ENCODE data around the gene DNAH17. TPM values are rescaled to one million over a fixed set of nuclear protein-coding genes. Genes with fewer than 3 reads are reported as not detected.
"Not testable (repeated sequence)": the region's sequence is repeated elsewhere in the genome, so short reads cannot be mapped to it uniquely, and the experiment has no call there.

The DNAH17 gene
- total RNA-seq, 1 experiment from 2014 or later: 0.11 TPM

GRCh38 chr17:78468366-78468765 is 108.8 kb downstream of the DNAH17 start:
- ChIA-PET CTCF (interaction anchor here (0.7 to 1.1 kb wide), 2 partner anchors 15 to 22 kb away, joined by 3 to 7 read pairs; no protein-coding TSS in a partner anchor), POLR2A (ENCODE audit: low non-redundant PET) (no interaction called here)
- H3K4me3 ChIP-seq (ENCODE audit: low read depth, low read length, poor library complexity, severe bottlenecking): no peak overlapping the region
- intact Hi-C loops (cut with micrococcal nuclease; ENCODE audit: unreplicated experiment): no loop called here
- H3K27me3 ChIP-seq (replicated peaks; ENCODE audit: insufficient read depth, low read depth, low read length, poor library complexity): no peaks in the 10 kb centered on the region
- no peak for DNase-seq (ENCODE audit: low spot score)
- H3K4me1 ChIP-seq (ENCODE audit: insufficient read depth, low read length, poor library complexity, severe bottlenecking): no peaks in the 10 kb centered on the region
- TF ChIP-seq CTCF (conservative IDR thresholded peaks at IDR 0.05; ENCODE audit: low read depth, low read length) (no peak), EZH2 (IDR thresholded peaks at IDR 0.05; ENCODE audit: borderline replicate concordance, low read depth, low read length, poor library complexity, severe bottlenecking) (no peak)
- no peaks in the 10 kb centered on the region for H3K36me3 ChIP-seq (ENCODE audit: insufficient read depth, low read length, poor library complexity, severe bottlenecking)
- H3K27ac ChIP-seq (ENCODE audit: low read depth, low read length, poor library complexity, severe bottlenecking): no peak overlapping the region
- no TSS peak for BruUV-seq (replicated peaks)
- no peaks in the 10 kb centered on the region for H3K9me3 ChIP-seq (ENCODE audit: low read depth, low read length, poor library complexity, severe bottlenecking)

GRCh38 chr17:78466786-78467715 is 110.1 kb downstream of the DNAH17 start:
- ChIA-PET POLR2A (ENCODE audit: low non-redundant PET) (no interaction called here), CTCF (interaction anchor here (0.5 kb wide), 1 partner anchor 27 kb away, joined by 14 read pairs; no protein-coding TSS in a partner anchor)
- intact Hi-C loops (cut with micrococcal nuclease; ENCODE audit: unreplicated experiment): no loop called here

GRCh38 chr17:78466109-78466785 is 110.9 kb downstream of the DNAH17 start:
- H3K27ac ChIP-seq (ENCODE audit: low read depth, low read length, poor library complexity, severe bottlenecking); POLR2A ChIA-PET (ENCODE audit: low non-redundant PET); H3K4me1 ChIP-seq (ENCODE audit: insufficient read depth, low read length, poor library complexity, severe bottlenecking); BruUV-seq (replicated peaks); H3K36me3 ChIP-seq (ENCODE audit: insufficient read depth, low read length, poor library complexity, severe bottlenecking); H3K4me3 ChIP-seq (ENCODE audit: low read depth, low read length, poor library complexity, severe bottlenecking); H3K9me3 ChIP-seq (ENCODE audit: low read depth, low read length, poor library complexity, severe bottlenecking); CTCF ChIA-PET; DNase-seq (ENCODE audit: low spot score); H3K27me3 ChIP-seq (replicated peaks; ENCODE audit: insufficient read depth, low read depth, low read length, poor library complexity); intact Hi-C loops (cut with micrococcal nuclease; ENCODE audit: unreplicated experiment): not testable (repeated sequence)

More at GRCh38 chr17:78466786-78467715, 110.1 kb downstream of the DNAH17 start:
- H3K27me3 ChIP-seq (replicated peaks; ENCODE audit: insufficient read depth, low read depth, low read length, poor library complexity): no peaks in the 10 kb centered on the region
- no peak overlapping the region for H3K27ac ChIP-seq (ENCODE audit: low read depth, low read length, poor library complexity, severe bottlenecking)
- no peak for DNase-seq (ENCODE audit: low spot score)
- no peaks in the 10 kb centered on the region for H3K4me1 ChIP-seq (ENCODE audit: insufficient read depth, low read length, poor library complexity, severe bottlenecking)
- no peak for TF ChIP-seq CTCF (conservative IDR thresholded peaks at IDR 0.05; ENCODE audit: low read depth, low read length)
- TF ChIP-seq EZH2 (IDR thresholded peaks at IDR 0.05; ENCODE audit: borderline replicate concordance, low read depth, low read length, poor library complexity, severe bottlenecking): no peak
- no TSS peak for BruUV-seq (replicated peaks)
- H3K36me3 ChIP-seq (ENCODE audit: insufficient read depth, low read length, poor library complexity, severe bottlenecking): no peaks in the 10 kb centered on the region
- no peaks in the 10 kb centered on the region for H3K9me3 ChIP-seq (ENCODE audit: low read depth, low read length, poor library complexity, severe bottlenecking)
- no peak overlapping the region for H3K4me3 ChIP-seq (ENCODE audit: low read depth, low read length, poor library complexity, severe bottlenecking)
